Activated T-cell treated with anti-CD3 and anti-CD28 coated beads, Interleukin-2, amount 50 U/mL, for 24 hours (primary cell): ENCODE data around the gene ALDH1A2.

Experiments used
- DNase-seq: peaks from one replicate; pipeline ENCODE4 v3.0.0-alpha.2; 2020
- H3K27ac Mint-ChIP-seq: 2 replicates; pipeline ENCODE4 v1.8.0; 2020; ENCODE audit warnings: mild to moderate bottlenecking, mixed read lengths
- H3K27me3 Mint-ChIP-seq: 2 replicates; pipeline ENCODE4 v1.8.0; 2020; ENCODE audit warnings: mixed read lengths
- H3K36me3 Mint-ChIP-seq: 2 replicates; pipeline ENCODE4 v1.8.0; 2020; ENCODE audit warnings: low read depth, mixed read lengths
- H3K4me1 Mint-ChIP-seq: 2 replicates; pipeline ENCODE4 v1.8.0; 2020; ENCODE audit warnings: low read depth, mixed read lengths
- H3K4me3 Mint-ChIP-seq: 2 replicates; pipeline ENCODE4 v1.8.0; 2020; ENCODE audit warnings: mild to moderate bottlenecking, moderate library complexity, mixed read lengths
- H3K9me3 Mint-ChIP-seq: 2 replicates; pipeline ENCODE4 v1.8.0; 2020; ENCODE audit warnings: mixed read lengths

The ALDH1A2 gene

GRCh38 chr15:57961919-57962318, 103.6 kb downstream of the ALDH1A2 start:
- no peaks in the 10 kb centered on the region for H3K4me1 Mint-ChIP-seq
- H3K9me3 Mint-ChIP-seq, result no peaks in the 10 kb centered on the region
- no peak overlapping the region for H3K4me3 Mint-ChIP-seq
- DNase-seq, result no peak
- peaks cover 14% of the 10 kb centered on the region for H3K27me3 Mint-ChIP-seq
- H3K36me3 Mint-ChIP-seq, result no peaks in the 10 kb centered on the region
- no peak overlapping the region for H3K27ac Mint-ChIP-seq

- Mint-ChIP-seq H3K4me3 (no peak overlapping the region), H3K36me3 (no peaks in the 10 kb centered on the region), H3K27ac (no peak overlapping the region), H3K4me1 (no peaks in the 10 kb centered on the region), H3K27me3 (peaks cover 19% of the 10 kb centered on the region), H3K9me3 (no peaks in the 10 kb centered on the region)
- no peak for DNase-seq
These were observed 108.4 kb downstream of the ALDH1A2 start for GRCh38 chr15:57957113-57957512.

DNA sequence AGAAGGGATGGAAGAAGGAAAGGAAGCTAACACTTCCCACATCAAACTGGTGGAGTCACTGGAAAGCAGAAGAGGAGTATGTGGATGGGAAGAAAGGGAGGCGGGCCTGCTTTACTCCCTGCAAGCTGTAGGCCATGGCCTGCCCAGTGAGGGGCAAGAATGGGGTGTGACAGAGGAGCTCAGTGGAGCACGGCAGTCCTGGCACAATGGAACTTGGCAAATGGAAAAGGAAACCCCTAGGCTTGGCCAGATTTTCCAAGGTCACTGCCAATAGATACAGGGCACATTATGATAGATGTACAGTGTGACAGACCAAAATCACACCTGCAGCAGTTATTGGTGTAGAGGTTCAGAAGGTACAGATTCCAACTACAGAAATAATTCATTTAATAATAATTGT, 111.6 kb downstream of the ALDH1A2 start:
- DNase-seq, result no peak
- H3K4me3 Mint-ChIP-seq, result no peak overlapping the region
- H3K36me3 Mint-ChIP-seq, result no peaks in the 10 kb centered on the region
- no peaks in the 10 kb centered on the region for H3K4me1 Mint-ChIP-seq
- no peak overlapping the region for H3K27ac Mint-ChIP-seq
- peaks cover 16% of the 10 kb centered on the region for H3K27me3 Mint-ChIP-seq
- H3K9me3 Mint-ChIP-seq, result no peaks in the 10 kb centered on the region

- Mint-ChIP-seq H3K4me1 (no peaks in the 10 kb centered on the region), H3K36me3 (no peaks in the 10 kb centered on the region), H3K27me3 (peaks cover 9% of the 10 kb centered on the region), H3K9me3 (no peaks in the 10 kb centered on the region), H3K27ac (no peak overlapping the region), H3K4me3 (no peak overlapping the region)
- no peak for DNase-seq
These were observed 114.1 kb downstream of the ALDH1A2 start for GRCh38 chr15:57951328-57951932.

DNA sequence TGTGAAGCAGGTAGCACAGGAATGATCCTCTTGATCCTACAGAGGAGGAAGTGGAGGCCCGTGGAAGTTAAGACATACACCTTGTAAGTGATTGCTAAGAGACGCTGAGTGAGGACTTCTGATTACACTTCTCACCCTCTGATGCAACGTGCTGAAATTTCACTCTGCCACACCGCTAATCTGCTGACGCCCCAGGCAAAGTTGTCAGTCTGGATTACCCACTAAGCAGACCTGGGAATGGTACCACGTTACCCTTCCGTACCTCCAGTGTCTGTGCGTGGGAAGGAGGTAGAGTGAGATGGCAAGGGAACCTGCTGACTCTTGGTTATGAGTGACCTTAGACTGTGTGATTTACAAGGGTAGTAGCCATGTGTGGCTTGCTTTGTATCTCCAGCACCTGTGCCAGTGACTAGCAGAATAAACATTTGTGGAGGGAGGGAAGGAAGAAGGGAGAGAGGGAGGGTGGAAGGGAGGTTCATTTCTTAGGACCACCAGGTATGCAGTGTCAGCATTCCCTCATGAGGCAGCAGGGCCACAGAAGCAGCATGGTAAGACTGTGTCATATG, 115.0 kb downstream of the ALDH1A2 start:
- Mint-ChIP-seq H3K27me3 (peaks cover 12% of the 10 kb centered on the region), H3K9me3 (no peaks in the 10 kb centered on the region), H3K4me1 (no peaks in the 10 kb centered on the region), H3K27ac (no peak overlapping the region), H3K4me3 (no peak overlapping the region), H3K36me3 (no peaks in the 10 kb centered on the region)
- no peak for DNase-seq

DNA sequence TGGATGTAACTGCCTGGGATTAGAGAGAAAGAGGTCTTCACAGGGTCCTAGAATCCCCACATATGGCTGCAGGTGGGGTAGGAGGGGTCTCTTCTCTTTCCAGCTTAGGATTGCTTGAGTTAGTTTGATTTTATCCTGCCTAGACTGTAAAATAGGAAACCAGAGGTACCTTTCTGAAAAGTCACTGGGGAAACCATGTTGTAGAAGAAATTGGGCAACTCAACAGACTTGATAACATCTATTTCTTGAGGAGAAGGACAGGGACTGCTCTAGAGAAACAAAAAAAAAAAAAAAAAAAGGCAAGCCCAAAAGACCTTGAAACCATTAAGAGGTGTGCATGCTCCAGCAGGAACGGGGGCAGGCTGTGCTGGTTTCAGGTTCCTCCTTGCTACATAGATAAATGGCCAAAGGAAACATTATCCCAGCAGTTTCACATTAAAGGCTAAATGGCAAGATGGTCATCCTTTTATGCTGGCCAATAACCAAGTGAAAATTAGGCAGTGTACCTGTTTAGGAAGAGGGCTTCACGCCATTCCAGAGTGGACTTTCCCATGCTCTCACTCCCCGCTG, 116.1 kb downstream of the ALDH1A2 start:
- no peaks in the 10 kb centered on the region for H3K36me3 Mint-ChIP-seq
- H3K4me3 Mint-ChIP-seq, result no peak overlapping the region
- H3K9me3 Mint-ChIP-seq, result no peaks in the 10 kb centered on the region
- H3K4me1 Mint-ChIP-seq, result no peaks in the 10 kb centered on the region
- DNase-seq, result no peak
- peaks cover 15% of the 10 kb centered on the region for H3K27me3 Mint-ChIP-seq
- H3K27ac Mint-ChIP-seq, result no peak overlapping the region

GRCh38 chr15:57948351-57949289, 116.9 kb downstream of the ALDH1A2 start:
- H3K4me3 Mint-ChIP-seq, result no peak overlapping the region
- no peak overlapping the region for H3K27ac Mint-ChIP-seq
- peaks cover 15% of the 10 kb centered on the region for H3K27me3 Mint-ChIP-seq
- no peak for DNase-seq
- no peaks in the 10 kb centered on the region for H3K9me3 Mint-ChIP-seq
- no peaks in the 10 kb centered on the region for H3K36me3 Mint-ChIP-seq
- no peaks in the 10 kb centered on the region for H3K4me1 Mint-ChIP-seq

DNA sequence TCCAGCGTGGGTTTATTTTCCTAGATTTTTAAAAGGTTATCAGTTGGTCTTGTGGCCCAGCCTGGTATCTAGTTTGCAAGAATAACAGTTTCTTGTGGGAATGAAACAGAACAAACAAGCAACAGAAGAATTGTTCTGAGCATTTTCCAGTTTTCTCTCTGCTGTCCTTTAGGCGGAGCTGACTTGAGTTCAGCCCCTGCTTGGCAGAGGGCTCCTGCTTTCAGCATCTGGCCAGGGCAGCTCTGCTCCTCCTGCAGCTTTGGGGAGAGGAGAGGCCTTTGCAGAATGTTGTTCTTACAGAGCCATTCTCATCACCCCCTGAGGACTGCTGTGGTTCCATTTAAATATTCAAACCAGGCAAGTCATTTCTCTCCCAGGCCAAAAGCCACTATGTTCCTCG, 117.7 kb downstream of the ALDH1A2 start:
- Mint-ChIP-seq H3K27me3 (peaks cover 17% of the 10 kb centered on the region), H3K27ac (no peak overlapping the region), H3K4me1 (no peaks in the 10 kb centered on the region), H3K36me3 (no peaks in the 10 kb centered on the region), H3K4me3 (no peak overlapping the region), H3K9me3 (no peaks in the 10 kb centered on the region)
- DNase-seq, result no peak

GRCh38 chr15:57947282-57947681, 118.2 kb downstream of the ALDH1A2 start:
- no peak for DNase-seq
- H3K36me3 Mint-ChIP-seq, result no peaks in the 10 kb centered on the region
- H3K4me3 Mint-ChIP-seq, result no peak overlapping the region
- H3K27ac Mint-ChIP-seq, result no peak overlapping the region
- H3K4me1 Mint-ChIP-seq, result no peaks in the 10 kb centered on the region
- H3K9me3 Mint-ChIP-seq, result no peaks in the 10 kb centered on the region
- H3K27me3 Mint-ChIP-seq, result peaks cover 22% of the 10 kb centered on the region

- H3K4me1 Mint-ChIP-seq, result no peaks in the 10 kb centered on the region
These were observed 118.9 kb downstream of the ALDH1A2 start for GRCh38 chr15:57946491-57947048.

GRCh38 chr15:57945616-57946015, 119.9 kb downstream of the ALDH1A2 start:
- Mint-ChIP-seq H3K4me3 (no peak overlapping the region), H3K9me3 (no peaks in the 10 kb centered on the region), H3K36me3 (no peaks in the 10 kb centered on the region), H3K4me1 (no peaks in the 10 kb centered on the region), H3K27ac (no peak overlapping the region), H3K27me3 (peaks cover 30% of the 10 kb centered on the region)
- no peak for DNase-seq

More at GRCh38 chr15:57946491-57947048, 118.9 kb downstream of the ALDH1A2 start:
- no peak overlapping the region for H3K4me3 Mint-ChIP-seq
- peaks cover 28% of the 10 kb centered on the region for H3K27me3 Mint-ChIP-seq
- no peaks in the 10 kb centered on the region for H3K9me3 Mint-ChIP-seq
- no peaks in the 10 kb centered on the region for H3K36me3 Mint-ChIP-seq
- H3K27ac Mint-ChIP-seq, result no peak overlapping the region
- no peak for DNase-seq

- Mint-ChIP-seq H3K27me3 (peaks cover 43% of the 10 kb centered on the region), H3K36me3 (no peaks in the 10 kb centered on the region), H3K9me3 (no peaks in the 10 kb centered on the region), H3K4me1 (no peaks in the 10 kb centered on the region), H3K4me3 (no peak overlapping the region), H3K27ac (no peak overlapping the region)
- DNase-seq, result no peak
These were observed 121.6 kb downstream of the ALDH1A2 start for GRCh38 chr15:57943754-57944420.

GRCh38 chr15:57943171-57943570, 122.3 kb downstream of the ALDH1A2 start:
- DNase-seq, result no peak
- peaks cover 48% of the 10 kb centered on the region for H3K27me3 Mint-ChIP-seq

GRCh38 chr15:57941816-57942215, 123.7 kb downstream of the ALDH1A2 start:
- Mint-ChIP-seq H3K9me3 (no peaks in the 10 kb centered on the region), H3K36me3 (no peaks in the 10 kb centered on the region), H3K27ac (no peak overlapping the region), H3K27me3 (peaks cover 49% of the 10 kb centered on the region), H3K4me1 (no peaks in the 10 kb centered on the region), H3K4me3 (no peak overlapping the region)
- DNase-seq, result no peak

More at GRCh38 chr15:57943171-57943570, 122.3 kb downstream of the ALDH1A2 start:
- no peak overlapping the region for H3K27ac Mint-ChIP-seq
- no peaks in the 10 kb centered on the region for H3K9me3 Mint-ChIP-seq
- no peak overlapping the region for H3K4me3 Mint-ChIP-seq
- no peaks in the 10 kb centered on the region for H3K4me1 Mint-ChIP-seq
- H3K36me3 Mint-ChIP-seq, result no peaks in the 10 kb centered on the region
